Cardiac muscle cell (in vitro differentiated cells and primary cell): ENCODE measurements around the gene LYZ. TPM values are rescaled to one million over a fixed set of nuclear protein-coding genes. Genes with fewer than 3 reads are reported as not detected.

ENCODE experiments used
- DNase-seq, 2 donors: peaks; one replicate each; pipeline versions ENCODE4 v3.0.0 to v3.0.0-alpha.2; 2010 to 2017; ENCODE audit warnings: low read depth in 1 of 2, low spot score in 1 of 2
- H3K27ac ChIP-seq: fragments of 200-600 bp; sonication (generic); 2 replicates; pipeline ENCODE4 v1.5.1; 2016
- H3K27me3 ChIP-seq: fragments of 200-600 bp; sonication (generic); 2 replicates; pipeline ENCODE4 v1.6.0; 2016; ENCODE audit warnings: control low read depth
- H3K36me3 ChIP-seq: fragments of 200-600 bp; sonication (generic); 2 replicates; pipeline ENCODE4 v1.5.1; 2016; ENCODE audit warnings: control low read depth
- H3K4me1 ChIP-seq: fragments of 200-600 bp; sonication (generic); 2 replicates; pipeline ENCODE4 v1.8.1; 2017; ENCODE audit warnings: low read depth, mild to moderate bottlenecking, mixed run types
- H3K4me3 ChIP-seq: fragments of 200-600 bp; sonication (generic); 2 replicates; pipeline ENCODE4 v1.5.1; 2016; ENCODE audit warnings: mild to moderate bottlenecking
- H3K9me3 ChIP-seq: fragments of 200-600 bp; sonication (generic); 2 replicates; pipeline ENCODE4 v1.5.1; 2017; ENCODE audit warnings: low read depth, mild to moderate bottlenecking, control low read depth
- polyA plus RNA-seq: library from polyadenylated mRNA; unstranded; fragments of >200 nt; fragmentation: Nextera tagmentation; extraction: Ambion mirVana; gene quantifications from 2 replicates; pipeline ENCODE4 v1.2.1, GENCODE V29; 2016
- total RNA-seq: library from RNA; depleted of rRNA; stranded (reverse); fragments of >200 nt; gene quantifications from 2 replicates; pipeline ENCODE4 v1.2.3, GENCODE V29; 2016
- TF ChIP-seq, protein P1 (sequence below): IDR thresholded peaks from 2 replicates; pipeline ENCODE4 v1.5.1; 2012; ENCODE audit warnings: low read depth, mild to moderate bottlenecking, low read length

Gene LYZ
- total and polyA plus RNA-seq, 2 experiments from 2014 or later: 0.35 to 0.69 TPM

DNA sequence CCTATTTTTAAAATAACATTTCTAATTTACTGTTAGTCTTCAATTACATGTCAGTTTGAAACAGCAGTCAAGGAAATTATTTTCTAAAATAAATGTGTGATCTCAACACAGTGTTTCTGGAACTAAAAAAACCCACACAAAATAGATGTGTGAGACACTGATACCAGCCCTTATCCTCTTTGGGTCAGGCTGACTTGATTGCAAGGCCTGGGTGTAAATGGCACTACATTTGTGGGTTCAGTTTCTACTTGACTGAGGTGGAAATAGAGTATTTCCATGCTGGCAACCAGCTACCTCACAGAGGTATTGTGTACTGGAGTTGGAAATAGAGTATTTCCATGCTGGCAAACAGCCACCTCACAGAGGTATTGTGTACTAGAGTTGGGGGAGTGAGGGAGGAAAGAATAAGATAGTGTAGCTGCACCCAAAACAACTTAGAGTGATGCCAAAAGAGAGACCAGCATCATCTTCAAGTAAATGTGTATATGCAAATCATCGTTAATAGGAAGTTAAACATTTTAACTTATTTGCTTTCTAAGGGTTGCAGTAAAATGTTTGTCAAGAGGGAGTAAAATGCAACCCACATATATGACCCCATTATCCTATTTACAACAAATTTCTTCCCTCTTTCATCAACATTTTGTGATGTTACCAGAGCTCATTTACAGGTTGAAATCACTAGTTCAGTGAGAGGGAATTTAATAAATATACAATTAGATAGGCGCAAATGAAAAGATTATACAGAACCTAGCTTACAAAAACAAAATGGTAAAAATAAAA is 10.7 kb upstream of the LYZ start:
- H3K4me3 ChIP-seq: no peak overlapping the region

DNA sequence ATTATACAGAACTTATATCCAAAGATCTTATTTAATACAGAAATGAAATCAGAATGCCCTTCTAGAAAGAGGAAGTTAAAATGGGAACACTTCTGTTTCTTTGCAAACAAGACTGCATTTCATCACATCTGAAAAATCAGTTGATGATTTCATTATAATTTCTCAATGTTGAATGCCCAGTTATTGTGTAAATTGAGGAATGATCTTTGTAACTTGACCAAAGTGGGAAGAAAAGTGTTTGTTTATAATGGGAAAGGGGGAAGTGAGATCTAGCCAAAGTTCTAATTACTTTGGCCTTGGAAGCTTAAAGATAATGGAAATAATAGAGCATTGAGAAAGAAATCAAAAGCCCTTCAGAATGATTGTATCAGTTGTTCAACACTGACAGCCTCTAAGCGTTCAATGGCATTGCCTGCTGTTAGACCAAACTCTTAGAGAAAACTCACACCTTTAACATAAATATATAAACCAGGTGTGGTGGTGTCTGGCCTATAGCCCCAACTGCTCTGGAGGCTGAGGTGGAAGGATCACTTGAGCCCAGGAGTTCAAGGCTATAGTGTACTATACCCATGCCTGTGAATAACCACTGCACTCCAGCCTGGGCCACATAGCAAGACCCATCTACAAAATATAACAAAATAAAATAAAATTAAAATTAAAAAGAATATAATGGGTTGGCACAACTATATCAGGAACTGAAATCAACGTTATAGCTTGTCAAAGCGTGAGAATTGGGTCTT is 9.9 kb upstream of the LYZ start:
- Histone ChIP-seq H3K27ac (no peak overlapping the region), H3K27me3 (no peaks in the 10 kb centered on the region), H3K9me3 (no peaks in the 10 kb centered on the region), H3K4me3 (no peak overlapping the region), H3K4me1 (no peaks in the 10 kb centered on the region), H3K36me3 (no peaks in the 10 kb centered on the region)
- TF ChIP-seq, protein P1, sequence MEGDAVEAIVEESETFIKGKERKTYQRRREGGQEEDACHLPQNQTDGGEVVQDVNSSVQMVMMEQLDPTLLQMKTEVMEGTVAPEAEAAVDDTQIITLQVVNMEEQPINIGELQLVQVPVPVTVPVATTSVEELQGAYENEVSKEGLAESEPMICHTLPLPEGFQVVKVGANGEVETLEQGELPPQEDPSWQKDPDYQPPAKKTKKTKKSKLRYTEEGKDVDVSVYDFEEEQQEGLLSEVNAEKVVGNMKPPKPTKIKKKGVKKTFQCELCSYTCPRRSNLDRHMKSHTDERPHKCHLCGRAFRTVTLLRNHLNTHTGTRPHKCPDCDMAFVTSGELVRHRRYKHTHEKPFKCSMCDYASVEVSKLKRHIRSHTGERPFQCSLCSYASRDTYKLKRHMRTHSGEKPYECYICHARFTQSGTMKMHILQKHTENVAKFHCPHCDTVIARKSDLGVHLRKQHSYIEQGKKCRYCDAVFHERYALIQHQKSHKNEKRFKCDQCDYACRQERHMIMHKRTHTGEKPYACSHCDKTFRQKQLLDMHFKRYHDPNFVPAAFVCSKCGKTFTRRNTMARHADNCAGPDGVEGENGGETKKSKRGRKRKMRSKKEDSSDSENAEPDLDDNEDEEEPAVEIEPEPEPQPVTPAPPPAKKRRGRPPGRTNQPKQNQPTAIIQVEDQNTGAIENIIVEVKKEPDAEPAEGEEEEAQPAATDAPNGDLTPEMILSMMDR: no peak
- peak in 1 of 2 donors; percentile 20 for DNase-seq

More for the DNA sequence above, 10.7 kb upstream of the LYZ start:
- no peaks in the 10 kb centered on the region for H3K36me3 ChIP-seq
- H3K27ac ChIP-seq: no peak overlapping the region
- TF ChIP-seq, protein P1: no peak
- DNase-seq: no peak
- no peaks in the 10 kb centered on the region for H3K4me1 ChIP-seq
- H3K27me3 ChIP-seq: no peaks in the 10 kb centered on the region
- H3K9me3 ChIP-seq: no peaks in the 10 kb centered on the region

DNA sequence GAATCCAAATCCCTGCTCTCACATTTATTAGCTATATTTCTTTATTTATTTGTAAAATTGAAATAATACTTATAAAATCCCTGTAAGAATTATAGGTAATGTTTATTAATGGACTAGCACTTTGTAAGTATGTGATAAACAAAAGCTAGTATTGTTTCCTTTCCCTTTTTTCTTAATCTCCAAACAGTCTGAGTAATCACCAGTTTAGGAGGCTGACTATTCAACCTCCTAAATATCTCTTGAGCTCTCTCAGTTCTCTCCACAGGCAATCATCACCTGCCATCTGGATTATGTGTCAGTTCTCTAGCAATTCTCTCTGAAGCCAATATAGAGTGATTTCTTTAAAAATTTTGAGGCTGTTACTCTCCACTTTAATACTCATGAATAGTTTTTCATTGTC is 9.2 kb upstream of the LYZ start:
- no peaks in the 10 kb centered on the region for H3K36me3 ChIP-seq
- TF ChIP-seq, protein P1: no peak

DNA sequence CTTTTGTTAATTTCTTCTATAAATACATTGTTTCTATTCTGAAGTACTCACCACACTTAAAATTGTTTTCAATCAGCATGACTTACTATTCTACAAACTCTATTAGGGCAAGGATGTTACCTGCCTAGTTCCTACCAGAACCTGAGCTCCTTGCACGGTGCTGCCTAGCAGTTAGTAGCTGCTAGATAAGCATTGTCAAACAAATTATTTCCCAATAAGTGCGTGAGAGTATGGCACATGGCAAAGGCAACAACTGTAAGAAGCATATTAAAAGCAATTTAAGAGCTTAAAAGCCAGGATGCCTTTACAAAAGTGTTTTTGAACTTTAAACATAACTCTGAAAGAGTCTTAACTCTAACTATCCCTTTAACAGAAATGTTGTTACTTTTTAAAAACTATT is 8.2 kb upstream of the LYZ start:
- Histone ChIP-seq H3K9me3 (no peaks in the 10 kb centered on the region), H3K27me3 (no peaks in the 10 kb centered on the region), H3K4me1 (no peaks in the 10 kb centered on the region), H3K4me3 (no peak overlapping the region), H3K36me3 (no peaks in the 10 kb centered on the region), H3K27ac (no peak overlapping the region)
- TF ChIP-seq, protein P1: no peak
- no peak for DNase-seq

More for the DNA sequence above, 9.2 kb upstream of the LYZ start:
- no peaks in the 10 kb centered on the region for H3K27me3 ChIP-seq
- no peaks in the 10 kb centered on the region for H3K4me1 ChIP-seq
- H3K9me3 ChIP-seq: no peaks in the 10 kb centered on the region
- H3K4me3 ChIP-seq: no peak overlapping the region
- H3K27ac ChIP-seq: no peak overlapping the region
- DNase-seq: no peak

DNA sequence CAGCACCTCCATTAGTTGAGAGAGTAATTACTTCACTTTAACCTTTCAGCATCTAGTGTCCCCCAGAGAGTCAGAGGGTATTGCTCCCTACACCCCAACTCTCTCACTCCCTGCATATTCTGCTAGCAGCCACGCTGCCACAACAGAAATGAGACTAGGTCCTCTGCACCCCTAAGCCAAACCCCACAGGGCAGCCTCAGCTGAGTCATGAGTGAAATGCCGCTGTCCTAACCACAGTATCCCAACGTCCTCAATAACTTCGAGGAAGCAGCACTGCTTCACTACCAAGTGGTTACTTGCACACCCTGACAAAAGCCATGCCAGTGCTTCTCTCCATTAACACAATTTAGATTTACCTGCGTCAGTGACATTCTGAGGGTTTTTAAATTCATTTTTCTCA is 6.9 kb upstream of the LYZ start:
- H3K27me3 ChIP-seq: no peaks in the 10 kb centered on the region
- no peak overlapping the region for H3K4me3 ChIP-seq
- TF ChIP-seq, protein P1: no peak
- no peaks in the 10 kb centered on the region for H3K4me1 ChIP-seq
- no peaks in the 10 kb centered on the region for H3K36me3 ChIP-seq
- DNase-seq: no peak
- H3K9me3 ChIP-seq: no peaks in the 10 kb centered on the region
- H3K27ac ChIP-seq: no peak overlapping the region
